ENCODE results near the gene ERVV-1. TPM values are rescaled to one million over a fixed set of nuclear protein-coding genes. Genes with fewer than 3 reads are reported as not detected.

ERVV-1 gene
- total RNA-seq, 1 experiment from 2014 or later: not detected

GRCh38 chr19:52991484-52991883 lies 22.2 kb upstream of the ERVV-1 start:
- ChIA-PET CTCF (no interaction called here), POLR2A (ENCODE audit: low non-redundant PET) (no interaction called here)
- H3K36me3 ChIP-seq (ENCODE audit: insufficient read depth, low read length, poor library complexity, severe bottlenecking): no peaks in the 10 kb centered on the region
- H3K27me3 ChIP-seq (replicated peaks; ENCODE audit: insufficient read depth, low read depth, low read length, poor library complexity): no peaks in the 10 kb centered on the region
- peaks cover 19% of the 10 kb centered on the region for H3K9me3 ChIP-seq (ENCODE audit: low read depth, low read length, poor library complexity, severe bottlenecking)
- BruUV-seq (replicated peaks): no TSS peak
- DNase-seq (ENCODE audit: low spot score): no peak
- no peaks in the 10 kb centered on the region for H3K4me1 ChIP-seq (ENCODE audit: insufficient read depth, low read length, poor library complexity, severe bottlenecking)
- no peak overlapping the region for H3K27ac ChIP-seq (ENCODE audit: low read depth, low read length, poor library complexity, severe bottlenecking)
- no peak for TF ChIP-seq CTCF (conservative IDR thresholded peaks at IDR 0.05; ENCODE audit: low read depth, low read length)
- TF ChIP-seq EZH2 (IDR thresholded peaks at IDR 0.05; ENCODE audit: borderline replicate concordance, low read depth, low read length, poor library complexity, severe bottlenecking): no peak
- no peak overlapping the region for H3K4me3 ChIP-seq (ENCODE audit: low read depth, low read length, poor library complexity, severe bottlenecking)
- intact Hi-C loops (cut with micrococcal nuclease; ENCODE audit: unreplicated experiment): no loop called here

- H3K9me3 ChIP-seq (ENCODE audit: low read depth, low read length, poor library complexity, severe bottlenecking): peaks cover 11% of the 10 kb centered on the region
- H3K27me3 ChIP-seq (replicated peaks; ENCODE audit: insufficient read depth, low read depth, low read length, poor library complexity): no peaks in the 10 kb centered on the region
- no peaks in the 10 kb centered on the region for H3K36me3 ChIP-seq (ENCODE audit: insufficient read depth, low read length, poor library complexity, severe bottlenecking)
- CTCF ChIA-PET: no interaction called here
- intact Hi-C loops (cut with micrococcal nuclease; ENCODE audit: unreplicated experiment): no loop called here
- H3K4me3 ChIP-seq (ENCODE audit: low read depth, low read length, poor library complexity, severe bottlenecking): peak overlapping the region; percentile 37
- H3K4me1 ChIP-seq (ENCODE audit: insufficient read depth, low read length, poor library complexity, severe bottlenecking): no peaks in the 10 kb centered on the region
- POLR2A ChIA-PET (ENCODE audit: low non-redundant PET): no interaction called here
- no peak overlapping the region for H3K27ac ChIP-seq (ENCODE audit: low read depth, low read length, poor library complexity, severe bottlenecking)
- no peak for DNase-seq (ENCODE audit: low spot score)
- TF ChIP-seq EZH2 (IDR thresholded peaks at IDR 0.05; ENCODE audit: borderline replicate concordance, low read depth, low read length, poor library complexity, severe bottlenecking) (no peak), CTCF (conservative IDR thresholded peaks at IDR 0.05; ENCODE audit: low read depth, low read length) (no peak)
- BruUV-seq (replicated peaks): no TSS peak
Observed at GRCh38 chr19:52992109-52993004, 21.4 kb upstream of the ERVV-1 start.

GRCh38 chr19:52993342-52994178 lies 20.2 kb upstream of the ERVV-1 start:
- CTCF ChIA-PET: interaction anchor here (0.6 to 0.7 kb wide), 2 partner anchors 179 to 1674 kb away, joined by 3 to 4 read pairs; no protein-coding TSS in a partner anchor
- TF ChIP-seq EZH2 (IDR thresholded peaks at IDR 0.05; ENCODE audit: borderline replicate concordance, low read depth, low read length, poor library complexity, severe bottlenecking) (no peak), CTCF (conservative IDR thresholded peaks at IDR 0.05; ENCODE audit: low read depth, low read length) (peak; percentile 43)
- Histone ChIP-seq H3K27ac (ENCODE audit: low read depth, low read length, poor library complexity, severe bottlenecking) (no peak overlapping the region), H3K9me3 (ENCODE audit: low read depth, low read length, poor library complexity, severe bottlenecking) (peaks cover 6% of the 10 kb centered on the region), H3K27me3 (replicated peaks; ENCODE audit: insufficient read depth, low read depth, low read length, poor library complexity) (no peaks in the 10 kb centered on the region), H3K4me3 (ENCODE audit: low read depth, low read length, poor library complexity, severe bottlenecking) (peak overlapping the region; percentile 37), H3K4me1 (ENCODE audit: insufficient read depth, low read length, poor library complexity, severe bottlenecking) (no peaks in the 10 kb centered on the region), H3K36me3 (ENCODE audit: insufficient read depth, low read length, poor library complexity, severe bottlenecking) (no peaks in the 10 kb centered on the region)
- POLR2A ChIA-PET (ENCODE audit: low non-redundant PET): no interaction called here
- no TSS peak for BruUV-seq (replicated peaks)
- peak; percentile 84 for DNase-seq (ENCODE audit: low spot score)
- intact Hi-C loops (cut with micrococcal nuclease; ENCODE audit: unreplicated experiment): no loop called here

All from A673 (cell line).